IMR-90 (cell line): Measurements from ENCODE around the gene ARHGAP28. TPM values are rescaled to one million over a fixed set of nuclear protein-coding genes. Genes with fewer than 3 reads are reported as not detected.

ENCODE experiments used
- ATAC-seq: fragments of 200-7000 bp; cut with Tn5 transposase; 2 replicates; pipeline ENCODE4 v1.9.1; 2020; ENCODE audit warnings: low read depth, mild to moderate bottlenecking, moderate library complexity
- BruUV-seq: library from RNA; stranded (reverse); fragments of 400-500 nt; replicated peaks from 2 replicates; lab custom pipeline; 2021; lab: Mats Ljungman, UMichigan
- CTCF ChIA-PET: fragments of 300-600 bp; formaldehyde crosslinking; extraction: SDS; loops from one replicate; lab custom pipeline; 2021; ENCODE audit warnings: antibody characterized with exemption; lab: Yijun Ruan, JAX
- POLR2A ChIA-PET: fragments of 300-600 bp; sonication (Branson Sonifier 250); formaldehyde crosslinking; loops from one replicate; lab custom pipeline; 2022; ENCODE audit warnings: antibody characterized with exemption; ENCODE audit not compliant: unreplicated experiment; lab: Charles Lee
- DNase-seq: peaks from one replicate; pipeline ENCODE4 v3.0.0; 2013
- H2AFZ ChIP-seq: replicated peaks from 2 replicates; pipeline ENCODE3; 2013; ENCODE audit warnings: low read length, mild to moderate bottlenecking; ENCODE audit not compliant: poor library complexity
- H2AK5ac ChIP-seq: 2 replicates; pipeline ENCODE4 v1.6.1; 2013; ENCODE audit warnings: low read depth, low read length, inconsistent platforms
- H2AK9ac ChIP-seq: replicated peaks from 2 replicates; pipeline ENCODE3; 2013; ENCODE audit warnings: mild to moderate bottlenecking, low read depth, low read length, moderate library complexity; ENCODE audit not compliant: poor library complexity
- H2BK120ac ChIP-seq: 2 replicates; pipeline ENCODE4 v1.6.1; 2013; ENCODE audit warnings: low read depth, low read length, inconsistent platforms
- H2BK15ac ChIP-seq: 3 replicates; pipeline ENCODE4 v1.6.1; 2013; ENCODE audit warnings: low read depth, low read length, inconsistent platforms
- H2BK20ac ChIP-seq: 2 replicates; pipeline ENCODE4 v1.6.1; 2013; ENCODE audit warnings: low read depth, mild to moderate bottlenecking, inconsistent platforms, low read length, moderate library complexity
- H2BK5ac ChIP-seq: 2 replicates; pipeline ENCODE4 v1.6.1; 2013; ENCODE audit warnings: mild to moderate bottlenecking, low read depth, low read length, inconsistent platforms; ENCODE audit not compliant: poor library complexity, severe bottlenecking
- H3K14ac ChIP-seq: replicated peaks from 2 replicates; pipeline ENCODE4 v1.6.1; 2013; ENCODE audit warnings: low read depth, low read length, inconsistent platforms
- H3K18ac ChIP-seq: 2 replicates; pipeline ENCODE4 v1.6.1; 2013; ENCODE audit warnings: low read depth, low read length, control low read depth
- H3K23ac ChIP-seq: 2 replicates; pipeline ENCODE4 v1.6.1; 2013; ENCODE audit warnings: low read depth, low read length, inconsistent platforms
- H3K27ac ChIP-seq: 2 replicates; pipeline ENCODE4 v1.5.1; 2013; ENCODE audit warnings: mild to moderate bottlenecking, control low read depth, low read length; ENCODE audit not compliant: insufficient read depth
- H3K27me3 ChIP-seq: 2 replicates; pipeline ENCODE4 v1.6.1; 2013; ENCODE audit warnings: low read length; ENCODE audit not compliant: control insufficient read depth, insufficient read depth
- H3K36me3 ChIP-seq: 2 replicates; pipeline ENCODE4 v1.6.1; 2013; ENCODE audit warnings: low read length, mixed read lengths; ENCODE audit not compliant: control insufficient read depth, insufficient read depth
- H3K4ac ChIP-seq: 2 replicates; pipeline ENCODE4 v1.6.1; 2013; ENCODE audit warnings: low read depth, low read length, inconsistent platforms
- H3K4me1 ChIP-seq: 2 replicates; pipeline ENCODE4 v1.6.1; 2013; ENCODE audit warnings: low read length, mixed read lengths; ENCODE audit not compliant: control insufficient read depth, insufficient read depth
- H3K4me2 ChIP-seq: 2 replicates; pipeline ENCODE4 v1.6.1; 2013; ENCODE audit warnings: low read depth, mild to moderate bottlenecking, control low read depth, low read length, moderate library complexity
- H3K4me3 ChIP-seq: 2 replicates; pipeline ENCODE4 v1.5.1; 2013; ENCODE audit warnings: low read depth, mild to moderate bottlenecking, control low read depth, low read length, moderate library complexity; ENCODE audit not compliant: insufficient read depth
- H3K56ac ChIP-seq: 2 replicates; pipeline ENCODE4 v1.6.1; 2013; ENCODE audit warnings: low read length, inconsistent platforms; ENCODE audit not compliant: insufficient read depth; ENCODE audit errors: extremely low read depth
- H3K79me1 ChIP-seq, 2 experiments: 2 replicates each; pipeline ENCODE4 v1.6.1; 2013; ENCODE audit warnings: low read length in 2 of 2, inconsistent platforms in 1 of 2, low read depth in 1 of 2
- H3K9ac ChIP-seq: 2 replicates; pipeline ENCODE4 v1.6.1; 2013; ENCODE audit warnings: low read depth, low read length, control low read depth
- H3K9me1 ChIP-seq: 2 replicates; pipeline ENCODE4 v1.6.1; 2013; ENCODE audit warnings: low read length, inconsistent platforms; ENCODE audit not compliant: insufficient read depth
- H3K9me3 ChIP-seq: 2 replicates; pipeline ENCODE4 v1.6.1; 2013; ENCODE audit warnings: low read length; ENCODE audit not compliant: control insufficient read depth, insufficient read depth
- H4K20me1 ChIP-seq: 2 replicates; pipeline ENCODE4 v1.6.1; 2013; ENCODE audit warnings: low read length, inconsistent platforms; ENCODE audit not compliant: insufficient read depth
- H4K5ac ChIP-seq: 2 replicates; pipeline ENCODE4 v1.6.1; 2013; ENCODE audit warnings: mild to moderate bottlenecking, low read depth, low read length, control low read depth
- H4K8ac ChIP-seq, 2 experiments: 2 replicates each; pipeline ENCODE4 v1.6.1; 2013; ENCODE audit warnings: low read depth in 2 of 2, low read length in 2 of 2, control low read depth in 1 of 2, inconsistent platforms in 1 of 2
- H4K91ac ChIP-seq: 2 replicates; pipeline ENCODE4 v1.6.1; 2013; ENCODE audit warnings: low read depth, low read length, inconsistent platforms; ENCODE audit not compliant: insufficient read depth
- BHLHE40 ChIP-seq: fragments of 150-350 bp; IDR thresholded peaks from 2 replicates; pipeline ENCODE4 v1.6.1; 2016; ENCODE audit warnings: mild to moderate bottlenecking, low read depth, low read length
- FOS ChIP-seq: fragments of 150-350 bp; IDR thresholded peaks from 2 replicates; pipeline ENCODE4 v1.6.1; 2016; ENCODE audit warnings: low read depth, low read length
- MAFK ChIP-seq: IDR thresholded peaks from 2 replicates; pipeline ENCODE4 v1.6.1; 2012; ENCODE audit warnings: low read depth, low read length, improper control_type of control experiment
- RCOR1 ChIP-seq: IDR thresholded peaks from 2 replicates; pipeline ENCODE4 v1.6.1; 2012; ENCODE audit warnings: mild to moderate bottlenecking, low read length, improper control_type of control experiment; ENCODE audit not compliant: insufficient replicate concordance
- RFX5 ChIP-seq: IDR thresholded peaks from 2 replicates; pipeline ENCODE4 v1.8.0; 2012; ENCODE audit warnings: low read depth, mild to moderate bottlenecking, low read length, moderate library complexity
- SMC3 ChIP-seq: fragments of 150-350 bp; IDR thresholded peaks from 2 replicates; pipeline ENCODE4 v1.6.1; 2016; ENCODE audit warnings: low read depth, mild to moderate bottlenecking, antibody characterized with exemption, low read length, moderate library complexity
- WGBS, 2 experiments: methylation state at CpG; one replicate each; pipeline versions ENCODE4 v1.1.5 to v1.1.7; 2013; ENCODE audit warnings: missing lambda C conversion rate in 2 of 2; ENCODE audit not compliant: insufficient read length in 1 of 2; ENCODE audit errors: extremely low coverage in 2 of 2; 5-methylcytosine and 5-hydroxymethylcytosine counted together
- dilution Hi-C: fragments of 300-500 bp; cut with HindIII; formaldehyde crosslinking; loops from one replicate; pipeline ENCODE4 v1.14.3; 2018; ENCODE audit warnings: low sequenced_read_pairs; ENCODE audit not compliant: unreplicated experiment
- in situ Hi-C: fragments of 300-500 bp; cut with MboI; formaldehyde crosslinking; loops from 3 replicates; pipeline ENCODE4 v1.14.3; 2019; ENCODE audit warnings: low sequenced_read_pairs, inconsistent platforms, mixed read lengths
- intact Hi-C: fragments of 100-400 bp; cut with micrococcal nuclease; formaldehyde crosslinking; loops from 2 replicates; pipeline ENCODE4 v1.10.0; 2022
- polyA plus RNA-seq, 3 experiments: library from polyadenylated mRNA; depleted of rRNA; stranded (reverse); fragments of >200 nt; gene quantifications; 2 replicates each; pipeline ENCODE4 v1.2.3, GENCODE V29; 2012; ENCODE audit warnings: low replicate concordance in 1 of 3
- total RNA-seq: library from RNA; depleted of rRNA; stranded (reverse); fragments of >200 nt; gene quantifications from 2 replicates; pipeline ENCODE4 v1.2.3, GENCODE V29; 2012
- TF ChIP-seq, protein P1 (sequence below): fragments of 150-350 bp; IDR thresholded peaks from 2 replicates; pipeline ENCODE4 v1.6.1; 2016; ENCODE audit warnings: low read depth, mild to moderate bottlenecking, low read length, moderate library complexity, borderline replicate concordance

ARHGAP28 gene
- total and polyA plus RNA-seq, 2 of the 4 experiments (the other 2 are of a cell fraction) = 1.8 to 3.8 TPM

DNA sequence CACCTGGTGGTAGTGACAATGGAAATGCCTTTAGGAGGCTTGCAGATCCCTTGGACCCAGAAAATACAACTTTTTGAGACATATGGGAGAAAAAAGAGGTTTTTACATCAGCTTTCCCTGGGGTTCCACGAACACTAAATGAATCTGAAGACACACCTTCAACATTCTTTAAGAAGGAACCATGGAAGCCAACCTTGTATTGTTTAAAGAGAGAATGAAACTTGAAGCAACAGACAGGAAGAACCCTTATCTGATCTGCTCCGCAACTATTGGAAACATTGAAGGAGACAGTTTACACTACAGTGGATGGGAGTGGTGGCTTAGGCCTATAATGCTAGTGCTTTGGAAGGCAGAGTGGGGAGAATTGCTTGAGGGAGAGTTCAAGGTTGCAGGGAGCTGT is 197.6 kb downstream of the ARHGAP28 start:
- Histone ChIP-seq H3K14ac (no peak overlapping the region), H3K18ac (no peak overlapping the region), H4K8ac (no peak overlapping the region), H3K23ac (no peak overlapping the region), H4K91ac (no peak overlapping the region), H4K20me1 (no peaks in the 10 kb centered on the region), H2AK5ac (no peak overlapping the region), H2BK20ac (no peak overlapping the region), H2BK120ac (no peak overlapping the region), H3K4me3 (no peak overlapping the region), H3K4me1 (no peaks in the 10 kb centered on the region), H3K36me3 (no peaks in the 10 kb centered on the region), H2BK15ac (no peak overlapping the region), H2AK9ac (no peak overlapping the region), H3K27ac (no peak overlapping the region), H3K9me1 (no peaks in the 10 kb centered on the region), H2BK5ac (no peak overlapping the region), H3K56ac (no peak overlapping the region), H3K9me3 (no peaks in the 10 kb centered on the region), H3K27me3 (no peaks in the 10 kb centered on the region; the same call in 1 of the 2 replicates), H3K9ac (no peak overlapping the region), H2AFZ (no peak overlapping the region), H3K4me2 (no peak overlapping the region), H3K4ac (no peak overlapping the region), H3K79me1 (no peaks in the 10 kb centered on the region), H4K5ac (no peak overlapping the region)
- dilution Hi-C loops (no loop called here), in situ Hi-C loops (no loop called here), intact Hi-C loops (no loop called here)
- ChIA-PET CTCF (no interaction called here), POLR2A (no interaction called here)
- no TSS peak for BruUV-seq
- ATAC-seq (no peak), DNase-seq (no peak)
- TF ChIP-seq MAFK (no peak), RCOR1 (no peak), FOS (no peak), RFX5 (no peak), SMC3 (no peak), BHLHE40 (no peak)
- TF ChIP-seq, protein P1, sequence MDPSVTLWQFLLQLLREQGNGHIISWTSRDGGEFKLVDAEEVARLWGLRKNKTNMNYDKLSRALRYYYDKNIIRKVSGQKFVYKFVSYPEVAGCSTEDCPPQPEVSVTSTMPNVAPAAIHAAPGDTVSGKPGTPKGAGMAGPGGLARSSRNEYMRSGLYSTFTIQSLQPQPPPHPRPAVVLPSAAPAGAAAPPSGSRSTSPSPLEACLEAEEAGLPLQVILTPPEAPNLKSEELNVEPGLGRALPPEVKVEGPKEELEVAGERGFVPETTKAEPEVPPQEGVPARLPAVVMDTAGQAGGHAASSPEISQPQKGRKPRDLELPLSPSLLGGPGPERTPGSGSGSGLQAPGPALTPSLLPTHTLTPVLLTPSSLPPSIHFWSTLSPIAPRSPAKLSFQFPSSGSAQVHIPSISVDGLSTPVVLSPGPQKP = no peak
- WGBS, 2 experiments = no CpG with 5 or more reads among the region's 2 CpGs
